A549 (cell line): Measurements from ENCODE around the gene SHROOM2. TPM values are rescaled to one million over a fixed set of nuclear protein-coding genes. Genes with fewer than 3 reads are reported as not detected.

Experiments used
- ATAC-seq, 2 experiments: fragments of 200-7000 bp in 1 of 2; fragments of >200 bp in 1 of 2; cut with Nextera tagmentation in 1 of 2; cut with Tn5 transposase in 1 of 2; 3 replicates each; pipeline versions ENCODE4 v1.8.0 to v1.9.1; 2018 to 2020; ENCODE audit warnings: mild to moderate bottlenecking in 1 of 2, moderate library complexity in 1 of 2
- CTCF ChIA-PET: fragments of 300-600 bp; sonication (Branson Sonifier 250); formaldehyde crosslinking; extraction: SDS; loops from one replicate; lab custom pipeline; 2021; ENCODE audit warnings: antibody characterized with exemption, inconsistent platforms; lab: Yijun Ruan, JAX
- POLR2A ChIA-PET: fragments of 350-600 bp; formaldehyde crosslinking; extraction: SDS; loops from one replicate; lab custom pipeline; 2021; ENCODE audit warnings: antibody characterized with exemption, inconsistent platforms; lab: Yijun Ruan, JAX
- DNase-seq, 2 experiments: peaks; one replicate each; pipeline versions ENCODE4 v3.0.0 to v3.0.0-alpha.2; 2011 to 2016; ENCODE audit warnings: low read depth in 1 of 2, low spot score in 1 of 2
- FAIRE-seq: peaks from 2 replicates; lab custom pipeline; 2011; peaks lifted over from hg19 to GRCh38; lab: Jason Lieb, UNC
- H3K27ac ChIP-seq, 2 experiments: fragments of >200 bp; sonication (Bioruptor Twin); formaldehyde crosslinking; 3 replicates each; pipeline ENCODE4 v1.5.1; 2016 to 2017
- H3K4me1 ChIP-seq: fragments of >200 bp; sonication (Bioruptor Twin); formaldehyde crosslinking; 3 replicates; pipeline ENCODE4 v1.6.1; 2016
- H3K4me2 ChIP-seq: fragments of >200 bp; sonication (Bioruptor Twin); formaldehyde crosslinking; 3 replicates; pipeline ENCODE4 v1.6.1; 2016
- H3K4me3 ChIP-seq: fragments of >200 bp; sonication (Bioruptor Twin); formaldehyde crosslinking; 3 replicates; pipeline ENCODE4 v1.5.1; 2016
- H3K9me3 ChIP-seq: fragments of >200 bp; sonication (Bioruptor Twin); formaldehyde crosslinking; 3 replicates; pipeline ENCODE4 v1.6.1; 2016
- CBX8 ChIP-seq: fragments of 200-600 bp; sonication (generic); IDR thresholded peaks from 2 replicates; pipeline ENCODE4 v1.6.1; 2016
- EHF ChIP-seq: fragments of 250-450 bp; sonication (Bioruptor Pico); IDR thresholded peaks from 2 replicates; pipeline ENCODE4 v1.5.0; 2020; ENCODE audit warnings: mild to moderate bottlenecking
- EHMT2 ChIP-seq: fragments of 200-600 bp; sonication (generic); IDR thresholded peaks from 2 replicates; pipeline ENCODE4 v1.6.1; 2016; ENCODE audit warnings: antibody characterized with exemption, low read depth, mild to moderate bottlenecking, moderate library complexity
- ESRRA ChIP-seq: fragments of 150-350 bp; IDR thresholded peaks from 2 replicates; pipeline ENCODE4 v1.6.1; 2014; ENCODE audit warnings: mild to moderate bottlenecking, low read length, borderline replicate concordance
- FOSL2 ChIP-seq, 2 experiments: fragments of 450-650 bp in 1 of 2; fragments of >200 bp in 1 of 2; sonication (Bioruptor Twin) in 1 of 2; formaldehyde crosslinking; IDR thresholded peaks; 2 replicates each; pipeline versions ENCODE4 v1.5.0 to v1.6.1; 2016 to 2020; ENCODE audit warnings: mild to moderate bottlenecking in 1 of 2, moderate library complexity in 1 of 2
- HDAC2 ChIP-seq: fragments of 200-600 bp; sonication (generic); IDR thresholded peaks from 2 replicates; pipeline ENCODE4 v1.6.1; 2016
- HEYL ChIP-seq: fragments of 250-450 bp; sonication (Bioruptor Pico); IDR thresholded peaks from 2 replicates; pipeline ENCODE4 v1.8.0; 2021; ENCODE audit warnings: mild to moderate bottlenecking, moderate library complexity
- HOXB13 ChIP-seq: fragments of 250-450 bp; sonication (Bioruptor Pico); IDR thresholded peaks from 2 replicates; pipeline ENCODE4 v1.5.0; 2020; ENCODE audit warnings: low read depth, mild to moderate bottlenecking, moderate library complexity
- HOXB5 ChIP-seq: fragments of 250-450 bp; sonication (Bioruptor Pico); IDR thresholded peaks from 2 replicates; pipeline ENCODE4 v1.5.0; 2020; ENCODE audit warnings: mild to moderate bottlenecking, moderate library complexity
- JUNB ChIP-seq: fragments of >200 bp; sonication (Bioruptor Twin); formaldehyde crosslinking; IDR thresholded peaks from 2 replicates; pipeline ENCODE4 v1.6.1; 2016
- KDM1A ChIP-seq: fragments of 200-600 bp; sonication (generic); IDR thresholded peaks from 2 replicates; pipeline ENCODE4 v1.6.1; 2016; ENCODE audit warnings: low read depth, mild to moderate bottlenecking
- MAFK ChIP-seq: fragments of 450-650 bp; IDR thresholded peaks from 2 replicates; pipeline ENCODE4 v1.6.1; 2014; ENCODE audit not compliant: partially characterized antibody
- MAZ ChIP-seq: fragments of 150-350 bp; IDR thresholded peaks from 2 replicates; pipeline ENCODE4 v1.6.1; 2014; ENCODE audit warnings: antibody characterized with exemption, low read depth, low read length, borderline replicate concordance
- POLR2A ChIP-seq: IDR thresholded peaks from 2 replicates; pipeline ENCODE4 v1.6.1; 2012; ENCODE audit warnings: mild to moderate bottlenecking, low read length
- POLR2AphosphoS2 ChIP-seq: conservative IDR thresholded peaks from 2 replicates; pipeline ENCODE4 v1.6.1; 2012; ENCODE audit warnings: low read length, improper control_type of control experiment, inconsistent platforms
- RARB ChIP-seq: fragments of 250-450 bp; sonication (Bioruptor Pico); IDR thresholded peaks from 2 replicates; pipeline ENCODE4 v1.8.0; 2021; ENCODE audit warnings: mild to moderate bottlenecking, moderate library complexity
- RCOR1 ChIP-seq: fragments of 150-350 bp; IDR thresholded peaks from 2 replicates; pipeline ENCODE4 v1.6.1; 2014; ENCODE audit warnings: antibody characterized with exemption, low read length, low read depth
- SREBF2 ChIP-seq: fragments of 450-650 bp; IDR thresholded peaks from 2 replicates; pipeline ENCODE4 v1.6.1; 2014; ENCODE audit warnings: mild to moderate bottlenecking, moderate library complexity
- ZC3H11A ChIP-seq: fragments of 450-650 bp; IDR thresholded peaks from 2 replicates; pipeline ENCODE4 v1.6.1; 2014; ENCODE audit warnings: antibody characterized with exemption, mild to moderate bottlenecking
- ZFP36 ChIP-seq: fragments of 450-650 bp; IDR thresholded peaks from 2 replicates; pipeline ENCODE4 v1.6.1; 2014; ENCODE audit warnings: borderline replicate concordance; ENCODE audit not compliant: partially characterized antibody
- WGBS: methylation state at CpG from one replicate; pipeline ENCODE4 v1.1.6; 2017; ENCODE audit errors: missing lambda C conversion rate; 5-methylcytosine and 5-hydroxymethylcytosine counted together
- polyA plus RNA-seq, 4 experiments: library from polyadenylated mRNA; depleted of rRNA in 3 of 4; stranded (reverse); fragments of >200 nt; fragmentation: RNase III in 1 of 4; extraction: RNeasy Plus Mini Kit Qiagen cat#74134 plus additional on column Dnase treatment in 1 of 4; gene quantifications; 2 replicates in 3 of 4; 3 replicates in 1 of 4; pipeline ENCODE4 v1.2.3, GENCODE V29; 2011 to 2017
- TF ChIP-seq, protein P1 (sequence below): fragments of 250-450 bp; sonication (Bioruptor Pico); IDR thresholded peaks from 2 replicates; pipeline ENCODE4 v1.5.0; 2021; ENCODE audit warnings: mild to moderate bottlenecking, moderate library complexity, borderline replicate concordance
- TF ChIP-seq, protein P2 (sequence below): fragments of 450-650 bp; IDR thresholded peaks from 2 replicates; pipeline ENCODE4 v1.6.1; 2014; ENCODE audit warnings: antibody characterized with exemption
- TF ChIP-seq, protein P3 (sequence below): fragments of >200 bp; sonication (Bioruptor Twin); formaldehyde crosslinking; IDR thresholded peaks from 2 replicates; pipeline ENCODE4 v1.6.1; 2016

Gene SHROOM2
- polyA plus RNA-seq, 2 of the 4 experiments (the other 2 are of a cell fraction): 0.12 to 0.27 TPM

DNA sequence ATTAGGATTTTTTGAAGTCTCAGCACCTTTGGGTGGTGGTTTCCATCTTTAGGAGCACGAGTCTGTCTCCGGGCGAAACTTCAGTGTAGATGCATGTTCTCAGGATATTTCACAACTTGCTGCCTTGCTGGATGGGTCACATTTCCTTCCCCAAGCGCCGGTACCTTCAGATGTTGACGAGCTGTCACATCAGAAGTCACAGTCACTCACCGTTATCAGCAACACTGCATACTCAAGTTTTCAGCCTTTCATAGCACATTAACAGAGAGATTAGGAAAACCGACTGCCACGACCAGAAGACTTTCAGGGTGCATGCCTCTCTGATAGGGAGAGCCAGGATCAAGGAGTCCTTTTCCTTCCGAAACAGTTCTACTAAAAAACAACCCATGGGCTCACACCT lies 77.8 kb downstream of the SHROOM2 start (continued):
- no peak for TF ChIP-seq POLR2AphosphoS2
- TF ChIP-seq EHF: no peak
- no peak for TF ChIP-seq CBX8
- TF ChIP-seq SREBF2: no peak
- no peak for TF ChIP-seq POLR2A
- no peak for TF ChIP-seq MAFK
- TF ChIP-seq ESRRA: no peak

DNA sequence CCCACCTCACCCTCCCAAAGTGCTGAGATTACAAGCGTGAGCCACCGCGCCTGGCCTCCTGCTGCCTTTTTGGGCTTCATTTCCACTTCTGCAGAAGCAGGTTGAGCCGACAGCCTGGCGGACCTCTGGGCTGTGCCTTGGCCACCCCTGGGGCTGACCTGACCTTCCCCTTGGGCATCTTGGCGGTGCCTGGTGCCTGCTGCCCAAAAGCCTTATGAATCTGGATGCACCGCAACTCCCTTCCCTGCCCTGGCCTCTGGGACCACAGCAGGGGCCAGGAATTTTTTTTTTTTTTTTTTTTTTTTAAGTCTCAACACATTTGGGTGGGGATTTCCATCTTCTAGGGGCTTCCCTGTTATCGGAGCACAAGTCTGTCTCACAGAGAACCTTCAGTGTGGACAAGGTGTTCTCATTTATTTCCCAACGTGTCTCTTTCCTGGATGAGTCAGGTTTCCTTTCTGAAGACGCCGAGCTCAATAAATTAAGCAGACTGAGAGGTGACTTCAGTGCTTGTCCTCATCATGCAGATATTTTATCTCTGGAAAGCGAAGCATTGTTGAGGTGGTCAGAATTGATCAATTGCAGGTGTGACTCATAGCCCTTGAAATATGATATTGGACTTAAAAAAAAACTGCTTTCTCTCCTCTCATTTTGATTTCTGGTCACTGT lies 79.7 kb downstream of the SHROOM2 start:
- no peak for ATAC-seq
- ChIA-PET POLR2A (interaction anchor here (0.7 kb wide), 1 partner anchor 13 kb away, joined by 5 read pairs; no protein-coding TSS in a partner anchor), CTCF (no interaction called here)
- Histone ChIP-seq H3K4me1 (peaks cover 6% of the 10 kb centered on the region; the same call in 1 of the 3 replicates), H3K9me3 (no peaks in the 10 kb centered on the region), H3K27ac (no peak overlapping the region; a peak in 1 of 6 replicates), H3K4me2 (no peak overlapping the region), H3K4me3 (no peak overlapping the region)
- TF ChIP-seq ZC3H11A: no peak
- TF ChIP-seq EHMT2: no peak
- TF ChIP-seq RARB (CRISPR knock-in tag): no peak
- no peak for TF ChIP-seq MAZ
- no peak for TF ChIP-seq ZFP36
- no peak for TF ChIP-seq HOXB13 (CRISPR knock-in tag)
- TF ChIP-seq, protein P1, sequence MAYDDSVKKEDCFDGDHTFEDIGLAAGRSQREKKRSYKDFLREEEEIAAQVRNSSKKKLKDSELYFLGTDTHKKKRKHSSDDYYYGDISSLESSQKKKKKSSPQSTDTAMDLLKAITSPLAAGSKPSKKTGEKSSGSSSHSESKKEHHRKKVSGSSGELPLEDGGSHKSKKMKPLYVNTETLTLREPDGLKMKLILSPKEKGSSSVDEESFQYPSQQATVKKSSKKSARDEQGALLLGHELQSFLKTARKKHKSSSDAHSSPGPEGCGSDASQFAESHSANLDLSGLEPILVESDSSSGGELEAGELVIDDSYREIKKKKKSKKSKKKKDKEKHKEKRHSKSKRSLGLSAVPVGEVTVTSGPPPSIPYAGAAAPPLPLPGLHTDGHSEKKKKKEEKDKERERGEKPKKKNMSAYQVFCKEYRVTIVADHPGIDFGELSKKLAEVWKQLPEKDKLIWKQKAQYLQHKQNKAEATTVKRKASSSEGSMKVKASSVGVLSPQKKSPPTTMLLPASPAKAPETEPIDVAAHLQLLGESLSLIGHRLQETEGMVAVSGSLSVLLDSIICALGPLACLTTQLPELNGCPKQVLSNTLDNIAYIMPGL (CRISPR knock-in tag): no peak
- TF ChIP-seq, protein P2, sequence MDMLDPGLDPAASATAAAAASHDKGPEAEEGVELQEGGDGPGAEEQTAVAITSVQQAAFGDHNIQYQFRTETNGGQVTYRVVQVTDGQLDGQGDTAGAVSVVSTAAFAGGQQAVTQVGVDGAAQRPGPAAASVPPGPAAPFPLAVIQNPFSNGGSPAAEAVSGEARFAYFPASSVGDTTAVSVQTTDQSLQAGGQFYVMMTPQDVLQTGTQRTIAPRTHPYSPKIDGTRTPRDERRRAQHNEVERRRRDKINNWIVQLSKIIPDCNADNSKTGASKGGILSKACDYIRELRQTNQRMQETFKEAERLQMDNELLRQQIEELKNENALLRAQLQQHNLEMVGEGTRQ: no peak
- no peak for TF ChIP-seq HDAC2
- TF ChIP-seq HEYL (CRISPR knock-in tag): no peak
- TF ChIP-seq MAFK: no peak
- no peak for TF ChIP-seq HOXB5 (CRISPR knock-in tag)
- no peak for TF ChIP-seq JUNB
- TF ChIP-seq KDM1A: no peak
- TF ChIP-seq, protein P3, sequence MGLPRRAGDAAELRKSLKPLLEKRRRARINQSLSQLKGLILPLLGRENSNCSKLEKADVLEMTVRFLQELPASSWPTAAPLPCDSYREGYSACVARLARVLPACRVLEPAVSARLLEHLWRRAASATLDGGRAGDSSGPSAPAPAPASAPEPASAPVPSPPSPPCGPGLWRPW: no peak
- no peak for TF ChIP-seq FOSL2 (IDR thresholded peaks at IDR 0.05)
- TF ChIP-seq FOSL2 (CRISPR knock-in tag; IDR thresholded peaks at IDR 0.05): no peak
- TF ChIP-seq RCOR1: no peak
- DNase-seq: no peak
- no peak for FAIRE-seq
- 42% methylated on average over 7 of the region's 12 CpGs for WGBS

DNA sequence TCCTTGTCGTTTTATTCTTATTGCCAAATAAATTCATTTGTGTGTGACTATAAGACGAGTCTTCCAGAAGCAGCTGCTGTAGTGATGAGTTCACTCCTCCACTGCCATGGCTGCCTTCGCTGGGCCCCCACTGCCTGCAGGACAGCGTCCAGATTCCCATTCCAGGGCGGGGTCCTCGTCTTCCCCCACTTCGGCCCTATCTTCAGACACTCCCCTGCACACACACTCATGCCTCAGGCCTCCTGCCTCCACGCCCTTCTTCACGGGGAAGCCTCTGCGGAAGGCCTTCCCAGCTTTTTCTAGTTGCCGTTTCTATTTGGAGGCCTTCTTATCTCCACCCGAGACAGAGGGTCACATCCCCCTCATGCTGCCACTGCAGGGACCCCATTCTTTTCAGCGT lies 80.4 kb downstream of the SHROOM2 start:
- ChIA-PET POLR2A (interaction anchor here (0.7 kb wide), 1 partner anchor 14 kb away, joined by 5 read pairs; no protein-coding TSS in a partner anchor), CTCF (no interaction called here)
- H3K4me2 ChIP-seq: no peak overlapping the region
- no peak for DNase-seq
- WGBS: 45% methylated on average over 13 of the region's 13 CpGs
- H3K4me3 ChIP-seq: no peak overlapping the region
- TF ChIP-seq HEYL (CRISPR knock-in tag): no peak
- ATAC-seq: no peak
- FAIRE-seq: no peak
- peaks cover 6% of the 10 kb centered on the region; the same call in 1 of the 3 replicates for H3K4me1 ChIP-seq
- no peak overlapping the region; a peak in 1 of 6 replicates for H3K27ac ChIP-seq
- H3K9me3 ChIP-seq: no peaks in the 10 kb centered on the region
